ENCODE measurements around the gene NSDHL.

- TF ChIP-seq CTCF (IDR thresholded peaks at IDR 0.05) (no peak), ZFX (IDR thresholded peaks at IDR 0.05; ENCODE audit: borderline replicate concordance) (no peak)
Measured at GRCh38 chrX:152847281-152847680, 16.4 kb downstream of the NSDHL start.
